ENCODE results near the gene COTL1.

GRCh38 chr16:84628226-84628731, 10.4 kb upstream of the COTL1 start:
- TF ChIP-seq EZH2 (optimal IDR thresholded peaks at IDR 0.05; ENCODE audit: low read depth, low read length) (no peak), CTCF (IDR thresholded peaks at IDR 0.05; ENCODE audit: low read length) (no peak)
